ENCODE data around the gene MDP1. TPM values are rescaled to one million over a fixed set of nuclear protein-coding genes. Genes with fewer than 3 reads are reported as not detected.
"Not testable (repeated sequence)": the region's sequence is repeated elsewhere in the genome, so short reads cannot be mapped to it uniquely, and the experiment has no call there.

The MDP1 gene
- total RNA-seq, 2 experiments from 2014 or later: 14.2 to 15.8 TPM

DNA sequence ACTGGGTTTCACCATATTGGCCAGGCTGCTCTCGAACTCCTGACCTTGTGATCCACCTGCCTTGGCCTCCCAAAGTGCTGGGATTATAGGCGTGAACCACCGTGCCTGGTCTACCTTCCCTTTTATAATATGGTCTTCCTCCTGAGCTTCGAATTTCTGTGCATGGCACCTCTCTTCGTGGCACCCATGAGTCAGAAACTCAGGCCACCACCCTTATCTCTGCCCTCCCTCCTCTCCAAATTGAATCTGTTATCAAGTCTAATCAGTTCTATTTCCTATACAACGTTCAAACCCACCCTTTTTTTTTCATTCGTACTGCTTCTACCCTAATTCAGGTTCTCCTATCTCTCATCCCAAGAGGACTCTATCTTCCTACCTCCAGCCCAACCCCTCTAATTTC lies 31.6 kb upstream of the MDP1 start:
- ChIA-PET CTCF (interaction anchor here (1.0 to 9.2 kb wide), 13 partner anchors 18 to 195 kb away, joined by 3 to 197 read pairs (median 7); partner anchors contain the start of genes CIDEB, DHRS1, IRF9 and LTB4R), POLR2A (interaction anchor here (0.9 to 2.4 kb wide), 12 partner anchors 12 to 183 kb away, joined by 3 to 8 read pairs (median 4); partner anchors contain the start of genes IPO4, KHNYN and RABGGTA)
- Mint-ChIP-seq H3K27ac (peak overlapping the region; percentile 67), H3K27me3 (no peaks in the 10 kb centered on the region), H3K4me3 (peak overlapping the region; percentile 1), H3K36me3 (no peaks in the 10 kb centered on the region), H3K4me1 (ENCODE audit: low read depth) (peaks cover 46% of the 10 kb centered on the region), H3K9me3 (no peaks in the 10 kb centered on the region)
- peak; percentile 20 for DNase-seq
- intact Hi-C loops (cut with micrococcal nuclease): loop anchor here (1.0 kb wide), 1 partner anchor 27 kb away; no protein-coding TSS in a partner anchor

DNA sequence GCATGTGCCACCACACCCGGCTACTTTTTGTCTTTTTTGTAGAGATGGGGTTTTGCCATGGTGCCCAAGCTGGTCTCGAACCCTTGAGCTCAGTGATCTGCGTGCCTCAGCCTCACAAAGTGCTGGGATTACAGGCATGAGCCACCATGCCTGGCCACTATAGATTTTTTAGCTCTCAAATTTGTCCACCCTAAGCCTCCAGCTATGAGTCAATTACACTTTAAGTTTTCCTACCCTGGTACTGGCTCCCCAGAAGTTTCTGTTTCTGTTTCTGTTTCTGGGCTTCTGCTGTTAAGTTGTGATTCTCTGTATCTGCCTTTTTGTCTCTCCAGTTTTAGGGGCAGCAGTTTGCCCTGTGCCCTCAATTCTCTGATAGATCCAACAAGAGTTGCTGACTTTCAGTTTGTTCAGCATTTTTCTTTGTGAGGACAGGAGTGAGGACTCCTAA lies 30.9 kb upstream of the MDP1 start:
- Mint-ChIP-seq H3K4me1 (ENCODE audit: low read depth) (peaks cover 46% of the 10 kb centered on the region), H3K9me3 (no peaks in the 10 kb centered on the region), H3K36me3 (no peaks in the 10 kb centered on the region), H3K27me3 (no peaks in the 10 kb centered on the region), H3K4me3 (peak overlapping the region; percentile 60), H3K27ac (peak overlapping the region; percentile 90)
- ChIA-PET CTCF (interaction anchor here (0.6 to 9.2 kb wide), 20 partner anchors 10 to 195 kb away, joined by 3 to 197 read pairs (median 4); partner anchors contain the start of genes CIDEB, DHRS1, IRF9 and LTB4R), POLR2A (interaction anchor here (0.6 to 2.4 kb wide), 18 partner anchors 12 to 1053 kb away, joined by 3 to 8 read pairs (median 4); partner anchors contain the start of genes IPO4, KHNYN and RABGGTA)
- peak; percentile 56 for DNase-seq
- intact Hi-C loops (cut with micrococcal nuclease): loop anchor here (1.0 kb wide), 1 partner anchor 28 kb away; no protein-coding TSS in a partner anchor

DNA sequence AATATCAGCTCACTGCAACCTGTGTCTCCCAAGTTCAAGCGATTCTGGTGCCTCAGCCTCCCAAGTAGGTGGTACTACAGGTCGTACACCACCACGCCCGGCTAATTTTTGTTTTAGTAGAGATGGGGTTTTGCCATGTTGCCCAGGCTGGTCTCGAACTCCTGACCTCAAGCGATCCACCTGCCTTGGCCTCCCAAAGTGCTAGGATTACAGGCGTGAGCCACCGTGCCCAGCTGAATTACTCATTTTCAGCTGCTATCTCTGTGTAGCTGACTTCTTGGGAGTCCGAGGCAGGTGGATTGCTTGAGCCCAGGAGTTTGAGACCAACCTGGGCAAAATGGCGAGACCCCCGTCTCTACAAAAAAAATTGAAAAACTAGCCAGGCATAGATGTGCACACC lies 29.5 kb upstream of the MDP1 start:
- intact Hi-C loops (cut with micrococcal nuclease): not testable (repeated sequence)
- CTCF ChIA-PET: interaction anchor here (1.1 to 9.2 kb wide), 5 partner anchors 46 to 88 kb away, joined by 3 to 224 read pairs (median 57); partner anchors contain the start of genes CIDEB, DHRS1, LTB4R and LTB4R2

GRCh38 chr14:24243336-24243836 lies 27.5 kb upstream of the MDP1 start:
- H3K4me3 Mint-ChIP-seq: peak overlapping the region; percentile 84
- H3K36me3 Mint-ChIP-seq: peaks cover 24% of the 10 kb centered on the region
- H3K27ac Mint-ChIP-seq: peak overlapping the region; percentile 96
- CTCF ChIA-PET: interaction anchor here (0.7 to 9.2 kb wide), 25 partner anchors 8 to 194 kb away, joined by 3 to 224 read pairs (median 10); partner anchors contain the start of genes CHMP4A, CIDEB, DHRS1 and GMPR2
- no peaks in the 10 kb centered on the region for H3K27me3 Mint-ChIP-seq
- intact Hi-C loops (cut with micrococcal nuclease): loop anchor here (1.0 to 2.0 kb wide), 3 partner anchors 45 to 188 kb away; partner anchors contain the start of gene IPO4
- POLR2A ChIA-PET: interaction anchor here (0.7 to 3.0 kb wide), 15 partner anchors 9 to 187 kb away, joined by 3 to 53 read pairs (median 7); partner anchors contain the start of genes CHMP4A, DHRS1, EMC9 and GMPR2
- peaks cover 58% of the 10 kb centered on the region for H3K4me1 Mint-ChIP-seq (ENCODE audit: low read depth)
- H3K9me3 Mint-ChIP-seq: no peaks in the 10 kb centered on the region
- DNase-seq: no peak

More for the DNA sequence above, 29.5 kb upstream of the MDP1 start:
- POLR2A ChIA-PET: interaction anchor here (0.6 to 0.8 kb wide), 3 partner anchors 29 to 52 kb away, joined by 3 to 6 read pairs (median 4); no protein-coding TSS in a partner anchor
- H3K4me3 Mint-ChIP-seq, H3K27ac Mint-ChIP-seq, DNase-seq, H3K27me3 Mint-ChIP-seq, H3K9me3 Mint-ChIP-seq, H3K36me3 Mint-ChIP-seq: not testable (repeated sequence)
- H3K4me1 Mint-ChIP-seq (ENCODE audit: low read depth): peaks cover 50% of the 10 kb centered on the region

DNA sequence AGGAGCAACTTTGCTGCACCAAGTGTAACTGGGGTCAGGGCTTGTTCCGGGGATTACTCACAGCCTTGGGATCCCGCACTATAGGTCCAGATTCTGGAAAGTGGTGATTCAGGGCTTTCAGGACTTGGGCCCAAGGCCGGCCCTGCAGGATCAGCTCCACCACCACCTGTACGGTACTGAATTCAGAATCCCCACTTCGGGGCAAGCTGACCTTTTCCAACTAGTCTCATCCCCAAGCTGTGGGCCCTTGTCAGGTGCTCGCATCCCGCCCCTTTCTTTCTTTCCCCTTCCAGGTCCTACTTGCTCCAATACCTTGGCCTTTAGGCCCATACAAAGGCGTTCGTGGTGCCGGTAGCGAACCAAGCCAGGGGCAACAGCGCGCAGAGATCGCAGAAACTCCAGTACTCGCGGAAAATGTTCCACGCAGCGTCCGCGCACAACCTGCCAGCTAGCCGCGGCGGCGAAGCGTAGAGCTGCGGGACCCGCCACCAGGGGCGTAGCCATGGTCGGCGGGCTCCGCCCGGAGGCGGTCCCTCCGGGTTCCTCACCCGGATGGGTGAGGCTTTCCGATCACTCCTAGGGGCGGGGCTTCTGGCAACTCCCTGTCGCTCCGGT lies 26.1 kb upstream of the MDP1 start:
- Mint-ChIP-seq H3K27me3 (no peaks in the 10 kb centered on the region), H3K36me3 (peaks cover 38% of the 10 kb centered on the region), H3K9me3 (no peaks in the 10 kb centered on the region), H3K4me1 (ENCODE audit: low read depth) (peaks cover 59% of the 10 kb centered on the region), H3K27ac (peak overlapping the region; percentile 96), H3K4me3 (peak overlapping the region; percentile 84)
- peak; percentile 94 for DNase-seq
- ChIA-PET POLR2A (interaction anchor here (0.7 to 3.0 kb wide), 26 partner anchors 9 to 921 kb away, joined by 3 to 53 read pairs (median 5); partner anchors contain the start of genes CHMP4A, CIDEB, DCAF11 and DHRS1), CTCF (interaction anchor here (0.5 to 9.2 kb wide), 36 partner anchors 9 to 921 kb away, joined by 3 to 224 read pairs (median 7); partner anchors contain the start of genes CHMP4A, CIDEB, DCAF11 and DHRS1)
- intact Hi-C loops (cut with micrococcal nuclease): loop anchor here (1.0 to 2.0 kb wide), 10 partner anchors 10 to 200 kb away; partner anchors contain the start of genes CHMP4A, DCAF11, GMPR2 and IPO4

DNA sequence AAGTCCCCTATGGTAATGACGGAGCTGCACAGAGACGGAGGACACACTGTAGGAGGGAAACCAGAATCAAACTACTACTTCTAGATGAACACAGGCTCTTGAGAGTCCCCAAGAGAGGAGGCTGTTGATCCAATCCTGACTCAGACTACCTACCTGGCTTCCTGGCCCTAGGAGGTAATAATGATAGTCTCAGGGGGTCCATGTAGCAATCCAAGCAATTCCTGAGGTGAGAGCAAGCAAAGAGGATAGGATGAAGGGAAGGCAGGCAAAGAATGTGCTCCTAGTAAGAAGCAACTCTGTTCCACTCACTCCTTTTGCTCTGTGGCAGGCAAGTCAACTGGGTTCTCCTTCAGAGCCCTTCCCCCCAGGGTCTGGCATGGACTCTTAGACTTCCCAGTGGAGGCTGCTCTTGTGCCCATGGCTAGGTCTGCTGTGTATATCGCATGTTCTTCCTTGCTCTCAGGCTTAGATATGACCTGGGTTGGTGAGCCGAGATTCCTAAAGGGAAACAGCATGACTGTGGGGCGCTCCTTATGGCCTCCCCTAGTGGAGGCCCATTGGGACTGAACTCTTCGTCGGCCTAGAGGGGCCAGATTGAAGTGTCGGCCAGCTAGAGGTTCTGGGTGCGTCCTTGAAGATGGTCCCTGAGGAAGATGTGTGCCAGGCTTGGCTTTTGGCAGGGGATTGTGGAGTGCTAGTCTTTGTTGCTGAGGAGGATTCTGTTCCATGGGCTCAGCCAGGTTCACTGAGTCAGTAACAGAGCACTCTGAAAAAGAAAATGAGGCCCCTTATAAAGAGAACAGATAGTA lies 24.4 kb upstream of the MDP1 start:
- intact Hi-C loops (cut with micrococcal nuclease): no loop called here
- ChIA-PET CTCF (interaction anchor here (1.1 to 9.2 kb wide), 5 partner anchors 57 to 70 kb away, joined by 3 to 224 read pairs (median 37); partner anchors contain the start of genes CIDEB, DHRS1, LTB4R and LTB4R2), POLR2A (interaction anchor here (1.0 kb wide), 1 partner anchor 25 kb away, joined by 4 read pairs; the partner anchor contains the start of gene MDP1)
- Mint-ChIP-seq H3K9me3 (no peaks in the 10 kb centered on the region), H3K27ac (peak overlapping the region; percentile 81), H3K4me1 (ENCODE audit: low read depth) (peaks cover 64% of the 10 kb centered on the region), H3K4me3 (peak overlapping the region; percentile 84), H3K27me3 (no peaks in the 10 kb centered on the region), H3K36me3 (peaks cover 48% of the 10 kb centered on the region)
- no peak for DNase-seq

DNA sequence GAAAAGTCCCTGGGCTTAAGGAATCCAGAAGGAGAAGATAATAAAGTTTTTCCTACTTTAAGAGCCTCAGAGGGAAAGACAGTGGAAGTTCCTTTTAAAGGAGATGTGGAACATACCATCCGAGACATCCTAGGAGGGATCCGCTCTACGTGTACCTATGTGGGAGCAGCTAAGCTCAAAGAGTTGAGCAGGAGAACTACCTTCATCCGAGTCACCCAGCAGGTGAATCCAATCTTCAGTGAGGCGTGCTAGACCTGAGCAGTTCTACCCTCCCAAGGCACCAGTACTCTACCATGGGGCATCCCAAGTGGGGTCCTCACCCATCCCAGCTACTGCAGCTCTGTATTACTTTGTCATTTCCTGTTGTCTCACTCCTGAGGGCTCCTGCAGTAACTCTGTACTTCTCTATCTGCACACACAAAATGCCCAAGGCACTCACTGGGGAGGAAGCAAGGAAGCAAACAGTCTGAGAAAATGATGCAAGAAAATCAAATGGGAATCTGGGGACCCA lies 22.7 kb upstream of the MDP1 start:
- peaks cover 72% of the 10 kb centered on the region for H3K4me1 Mint-ChIP-seq (ENCODE audit: low read depth)
- no peak for DNase-seq
- no peak overlapping the region for H3K4me3 Mint-ChIP-seq
- intact Hi-C loops (cut with micrococcal nuclease): no loop called here
- ChIA-PET CTCF (interaction anchor here (1.1 to 8.0 kb wide), 5 partner anchors 23 to 193 kb away, joined by 3 to 37 read pairs (median 5); partner anchors contain the start of genes CIDEB, LTB4R and MDP1), POLR2A (interaction anchor here (0.7 to 1.8 kb wide), 8 partner anchors 23 to 101 kb away, joined by 3 to 5 read pairs (median 3); partner anchors contain the start of genes CHMP4A, IPO4, IRF9 and MDP1)
- H3K27me3 Mint-ChIP-seq: no peaks in the 10 kb centered on the region
- H3K27ac Mint-ChIP-seq: peak overlapping the region; percentile 81
- H3K9me3 Mint-ChIP-seq: no peaks in the 10 kb centered on the region
- H3K36me3 Mint-ChIP-seq: peaks cover 58% of the 10 kb centered on the region

DNA sequence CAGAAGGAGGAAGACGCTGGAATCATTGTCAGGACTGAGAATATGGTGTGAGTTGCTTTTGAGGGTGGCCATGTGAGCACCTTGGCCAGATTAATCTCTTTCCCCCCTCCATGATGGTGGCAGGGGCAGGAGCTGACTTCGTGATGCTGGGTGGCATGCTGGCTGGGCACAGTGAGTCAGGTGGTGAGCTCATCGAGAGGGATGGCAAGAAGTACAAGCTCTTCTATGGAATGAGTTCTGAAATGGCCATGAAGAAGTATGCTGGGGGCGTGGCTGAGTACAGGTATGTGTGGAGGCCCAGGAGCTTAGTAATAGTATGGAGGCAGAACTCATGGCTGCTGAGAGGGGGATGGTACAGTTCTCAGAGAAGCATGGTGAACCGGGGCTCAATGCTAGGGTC lies 22.3 kb upstream of the MDP1 start:
- intact Hi-C loops (cut with micrococcal nuclease): no loop called here
- ChIA-PET POLR2A (interaction anchor here (0.7 to 1.8 kb wide), 10 partner anchors 22 to 197 kb away, joined by 3 to 5 read pairs (median 3); partner anchors contain the start of genes CHMP4A, CIDEB, IPO4 and IRF9), CTCF (interaction anchor here (1.1 to 8.0 kb wide), 6 partner anchors 22 to 193 kb away, joined by 3 to 37 read pairs (median 4); partner anchors contain the start of genes CIDEB, LTB4R and MDP1)
- Mint-ChIP-seq H3K4me1 (ENCODE audit: low read depth) (peaks cover 71% of the 10 kb centered on the region), H3K27me3 (no peaks in the 10 kb centered on the region), H3K36me3 (peaks cover 58% of the 10 kb centered on the region), H3K4me3 (no peak overlapping the region), H3K27ac (peak overlapping the region; percentile 81), H3K9me3 (no peaks in the 10 kb centered on the region)
- DNase-seq: peak; percentile 19

GRCh38 chr14:24237463-24237955 lies 21.6 kb upstream of the MDP1 start:
- intact Hi-C loops (cut with micrococcal nuclease): no loop called here
- peaks cover 58% of the 10 kb centered on the region for H3K36me3 Mint-ChIP-seq
- ChIA-PET CTCF (interaction anchor here (0.7 to 8.0 kb wide), 6 partner anchors 22 to 194 kb away, joined by 3 to 37 read pairs (median 4); partner anchors contain the start of genes CIDEB and MDP1), POLR2A (interaction anchor here (0.8 to 1.8 kb wide), 9 partner anchors 22 to 198 kb away, joined by 3 to 5 read pairs (median 3); partner anchors contain the start of genes CHMP4A, CIDEB, IPO4 and MDP1)
- H3K4me1 Mint-ChIP-seq (ENCODE audit: low read depth): peaks cover 69% of the 10 kb centered on the region
- no peak overlapping the region for H3K4me3 Mint-ChIP-seq
- H3K27ac Mint-ChIP-seq: peak overlapping the region; percentile 81
- no peak for DNase-seq
- no peaks in the 10 kb centered on the region for H3K9me3 Mint-ChIP-seq
- H3K27me3 Mint-ChIP-seq: no peaks in the 10 kb centered on the region

All from activated CD4-positive, alpha-beta memory T cell treated with anti-CD3 and anti-CD28 coated beads for 36 hours (primary cell).